Measurements from ENCODE around the gene NOL3. TPM values are rescaled to one million over a fixed set of nuclear protein-coding genes. Genes with fewer than 3 reads are reported as not detected.

Gene NOL3
- total and polyA plus RNA-seq, 2 of the 13 experiments (the other 11 are each of a cell fraction or from before 2014, with no cell fraction given), result 5.7 to 20.5 TPM

- peak; percentile 84 for TF ChIP-seq WIZ (CRISPR knock-in tag; IDR thresholded peaks at IDR 0.05)
- TF ChIP-seq MTF1 (CRISPR knock-in tag; IDR thresholded peaks at IDR 0.05), result no peak
- TF ChIP-seq ZNF768 (CRISPR knock-in tag; IDR thresholded peaks at IDR 0.05), result no peak; the same call in 1 of the 2 replicates
- TF ChIP-seq HES4 (CRISPR knock-in tag; IDR thresholded peaks at IDR 0.05; ENCODE audit: borderline replicate concordance), result peak; percentile 95
- no peak for TF ChIP-seq ZNF609 (CRISPR knock-in tag; IDR thresholded peaks at IDR 0.05; ENCODE audit: borderline replicate concordance)
- no peak for TF ChIP-seq ZNF577 (CRISPR knock-in tag; IDR thresholded peaks at IDR 0.05; ENCODE audit: borderline replicate concordance, low read depth)
- no peak for TF ChIP-seq ZMYM2 (CRISPR knock-in tag; IDR thresholded peaks at IDR 0.05)
- peak; percentile 86 for TF ChIP-seq FOXC1 (CRISPR knock-in tag; IDR thresholded peaks at IDR 0.05; ENCODE audit: borderline replicate concordance)
- peak; percentile 79 for TF ChIP-seq MED1 (CRISPR knock-in tag; IDR thresholded peaks at IDR 0.05)
- peak; percentile 20 for TF ChIP-seq RBM39 (IDR thresholded peaks at IDR 0.05; ENCODE audit: low read depth, low read length, poor library complexity, severe bottlenecking)
- peak; percentile 83 for TF ChIP-seq YEATS4 (CRISPR knock-in tag; IDR thresholded peaks at IDR 0.05; ENCODE audit: borderline replicate concordance)
- TF ChIP-seq, protein P1, sequence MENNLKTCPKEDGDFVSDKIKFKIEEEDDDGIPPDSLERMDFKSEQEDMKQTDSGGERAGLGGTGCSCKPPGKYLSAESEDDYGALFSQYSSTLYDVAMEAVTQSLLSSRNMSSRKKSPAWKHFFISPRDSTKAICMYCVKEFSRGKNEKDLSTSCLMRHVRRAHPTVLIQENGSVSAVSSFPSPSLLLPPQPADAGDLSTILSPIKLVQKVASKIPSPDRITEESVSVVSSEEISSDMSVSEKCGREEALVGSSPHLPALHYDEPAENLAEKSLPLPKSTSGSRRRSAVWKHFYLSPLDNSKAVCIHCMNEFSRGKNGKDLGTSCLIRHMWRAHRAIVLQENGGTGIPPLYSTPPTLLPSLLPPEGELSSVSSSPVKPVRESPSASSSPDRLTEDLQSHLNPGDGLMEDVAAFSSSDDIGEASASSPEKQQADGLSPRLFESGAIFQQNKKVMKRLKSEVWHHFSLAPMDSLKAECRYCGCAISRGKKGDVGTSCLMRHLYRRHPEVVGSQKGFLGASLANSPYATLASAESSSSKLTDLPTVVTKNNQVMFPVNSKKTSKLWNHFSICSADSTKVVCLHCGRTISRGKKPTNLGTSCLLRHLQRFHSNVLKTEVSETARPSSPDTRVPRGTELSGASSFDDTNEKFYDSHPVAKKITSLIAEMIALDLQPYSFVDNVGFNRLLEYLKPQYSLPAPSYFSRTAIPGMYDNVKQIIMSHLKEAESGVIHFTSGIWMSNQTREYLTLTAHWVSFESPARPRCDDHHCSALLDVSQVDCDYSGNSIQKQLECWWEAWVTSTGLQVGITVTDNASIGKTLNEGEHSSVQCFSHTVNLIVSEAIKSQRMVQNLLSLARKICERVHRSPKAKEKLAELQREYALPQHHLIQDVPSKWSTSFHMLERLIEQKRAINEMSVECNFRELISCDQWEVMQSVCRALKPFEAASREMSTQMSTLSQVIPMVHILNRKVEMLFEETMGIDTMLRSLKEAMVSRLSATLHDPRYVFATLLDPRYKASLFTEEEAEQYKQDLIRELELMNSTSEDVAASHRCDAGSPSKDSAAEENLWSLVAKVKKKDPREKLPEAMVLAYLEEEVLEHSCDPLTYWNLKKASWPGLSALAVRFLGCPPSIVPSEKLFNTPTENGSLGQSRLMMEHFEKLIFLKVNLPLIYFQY (CRISPR knock-in tag; IDR thresholded peaks at IDR 0.05; ENCODE audit: borderline replicate concordance), result peak; percentile 31; the same call in 1 of the 2 replicates
- TF ChIP-seq HNRNPH1 (optimal IDR thresholded peaks at IDR 0.05; ENCODE audit: low read depth, low read length), result peak; percentile 57
- TF ChIP-seq, protein P2, sequence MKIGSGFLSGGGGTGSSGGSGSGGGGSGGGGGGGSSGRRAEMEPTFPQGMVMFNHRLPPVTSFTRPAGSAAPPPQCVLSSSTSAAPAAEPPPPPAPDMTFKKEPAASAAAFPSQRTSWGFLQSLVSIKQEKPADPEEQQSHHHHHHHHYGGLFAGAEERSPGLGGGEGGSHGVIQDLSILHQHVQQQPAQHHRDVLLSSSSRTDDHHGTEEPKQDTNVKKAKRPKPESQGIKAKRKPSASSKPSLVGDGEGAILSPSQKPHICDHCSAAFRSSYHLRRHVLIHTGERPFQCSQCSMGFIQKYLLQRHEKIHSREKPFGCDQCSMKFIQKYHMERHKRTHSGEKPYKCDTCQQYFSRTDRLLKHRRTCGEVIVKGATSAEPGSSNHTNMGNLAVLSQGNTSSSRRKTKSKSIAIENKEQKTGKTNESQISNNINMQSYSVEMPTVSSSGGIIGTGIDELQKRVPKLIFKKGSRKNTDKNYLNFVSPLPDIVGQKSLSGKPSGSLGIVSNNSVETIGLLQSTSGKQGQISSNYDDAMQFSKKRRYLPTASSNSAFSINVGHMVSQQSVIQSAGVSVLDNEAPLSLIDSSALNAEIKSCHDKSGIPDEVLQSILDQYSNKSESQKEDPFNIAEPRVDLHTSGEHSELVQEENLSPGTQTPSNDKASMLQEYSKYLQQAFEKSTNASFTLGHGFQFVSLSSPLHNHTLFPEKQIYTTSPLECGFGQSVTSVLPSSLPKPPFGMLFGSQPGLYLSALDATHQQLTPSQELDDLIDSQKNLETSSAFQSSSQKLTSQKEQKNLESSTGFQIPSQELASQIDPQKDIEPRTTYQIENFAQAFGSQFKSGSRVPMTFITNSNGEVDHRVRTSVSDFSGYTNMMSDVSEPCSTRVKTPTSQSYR (CRISPR knock-in tag; IDR thresholded peaks at IDR 0.05; ENCODE audit: borderline replicate concordance), result peak; percentile 8
- TF ChIP-seq, protein P3, sequence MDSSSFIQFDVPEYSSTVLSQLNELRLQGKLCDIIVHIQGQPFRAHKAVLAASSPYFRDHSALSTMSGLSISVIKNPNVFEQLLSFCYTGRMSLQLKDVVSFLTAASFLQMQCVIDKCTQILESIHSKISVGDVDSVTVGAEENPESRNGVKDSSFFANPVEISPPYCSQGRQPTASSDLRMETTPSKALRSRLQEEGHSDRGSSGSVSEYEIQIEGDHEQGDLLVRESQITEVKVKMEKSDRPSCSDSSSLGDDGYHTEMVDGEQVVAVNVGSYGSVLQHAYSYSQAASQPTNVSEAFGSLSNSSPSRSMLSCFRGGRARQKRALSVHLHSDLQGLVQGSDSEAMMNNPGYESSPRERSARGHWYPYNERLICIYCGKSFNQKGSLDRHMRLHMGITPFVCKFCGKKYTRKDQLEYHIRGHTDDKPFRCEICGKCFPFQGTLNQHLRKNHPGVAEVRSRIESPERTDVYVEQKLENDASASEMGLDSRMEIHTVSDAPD (CRISPR knock-in tag; IDR thresholded peaks at IDR 0.05), result no peak
Measured at GRCh38 chr16:67191995-67192681, 21.8 kb downstream of the NOL3 start, which contains the start of gene E2F4 (continued).
